ENCODE measurements around the gene RAB31. TPM values are rescaled to one million over a fixed set of nuclear protein-coding genes. Genes with fewer than 3 reads are reported as not detected.

The RAB31 gene
- total RNA-seq, 1 experiment from 2014 or later, result 118 TPM

DNA sequence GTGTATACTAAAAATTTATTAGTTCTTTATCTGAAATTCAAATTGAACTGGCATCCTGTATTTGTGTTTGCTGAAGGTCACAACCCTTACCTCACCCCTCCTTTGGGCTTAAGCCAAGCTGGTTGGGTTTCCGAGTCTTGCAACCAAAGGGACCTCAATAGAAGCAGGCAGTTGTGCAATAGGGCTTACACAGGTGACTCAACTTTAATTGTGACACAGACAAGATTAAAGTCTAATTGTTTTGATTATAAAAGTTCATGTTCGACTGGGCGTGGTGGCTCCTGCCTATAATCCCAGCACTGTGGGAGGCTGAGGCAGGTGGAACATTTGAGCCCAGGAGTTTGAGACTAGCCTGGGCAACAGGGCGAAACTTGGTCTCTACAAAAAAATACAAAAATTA, 71.5 kb downstream of the RAB31 start:
- ATAC-seq (no peak), DNase-seq (ENCODE audit: low read depth, low spot score) (no peak)
- H3K4me1 ChIP-seq (ENCODE audit: control insufficient read depth, insufficient read depth, low read length), result peaks cover 32% of the 10 kb centered on the region
- H3K27ac ChIP-seq (ENCODE audit: low read length), result peak overlapping the region; percentile 15; the same call in 1 of the 2 replicates
- H3K9me3 ChIP-seq (ENCODE audit: control insufficient read depth, insufficient read depth, low read depth, low read length), result no peaks in the 10 kb centered on the region
- H3K27me3 ChIP-seq (ENCODE audit: control insufficient read depth, insufficient read depth, low read length), result no peaks in the 10 kb centered on the region
- no peaks in the 10 kb centered on the region for H3K36me3 ChIP-seq (ENCODE audit: control insufficient read depth, insufficient read depth, low read length)
- POLR2A ChIA-PET, result no interaction called here
- intact Hi-C loops (cut with micrococcal nuclease; ENCODE audit: unreplicated experiment), result loop anchor here (10.0 kb wide), 1 partner anchor 65 kb away; no protein-coding TSS in a partner anchor
- H3K4me3 ChIP-seq (ENCODE audit: low read depth in 2 of 2, low read length in 2 of 2), result no peak overlapping the region
- no TSS peak for BruUV-seq (replicated peaks)
- TF ChIP-seq SIN3A (IDR thresholded peaks at IDR 0.05; ENCODE audit: borderline replicate concordance, insufficient read depth, low read depth, low read length) (no peak), TCF7L2 (IDR thresholded peaks at IDR 0.05; ENCODE audit: low read depth, low read length) (no peak), POLR2AphosphoS5 (IDR thresholded peaks at IDR 0.05; ENCODE audit: low read depth, low read length) (no peak)
- TF ChIP-seq, protein P1, sequence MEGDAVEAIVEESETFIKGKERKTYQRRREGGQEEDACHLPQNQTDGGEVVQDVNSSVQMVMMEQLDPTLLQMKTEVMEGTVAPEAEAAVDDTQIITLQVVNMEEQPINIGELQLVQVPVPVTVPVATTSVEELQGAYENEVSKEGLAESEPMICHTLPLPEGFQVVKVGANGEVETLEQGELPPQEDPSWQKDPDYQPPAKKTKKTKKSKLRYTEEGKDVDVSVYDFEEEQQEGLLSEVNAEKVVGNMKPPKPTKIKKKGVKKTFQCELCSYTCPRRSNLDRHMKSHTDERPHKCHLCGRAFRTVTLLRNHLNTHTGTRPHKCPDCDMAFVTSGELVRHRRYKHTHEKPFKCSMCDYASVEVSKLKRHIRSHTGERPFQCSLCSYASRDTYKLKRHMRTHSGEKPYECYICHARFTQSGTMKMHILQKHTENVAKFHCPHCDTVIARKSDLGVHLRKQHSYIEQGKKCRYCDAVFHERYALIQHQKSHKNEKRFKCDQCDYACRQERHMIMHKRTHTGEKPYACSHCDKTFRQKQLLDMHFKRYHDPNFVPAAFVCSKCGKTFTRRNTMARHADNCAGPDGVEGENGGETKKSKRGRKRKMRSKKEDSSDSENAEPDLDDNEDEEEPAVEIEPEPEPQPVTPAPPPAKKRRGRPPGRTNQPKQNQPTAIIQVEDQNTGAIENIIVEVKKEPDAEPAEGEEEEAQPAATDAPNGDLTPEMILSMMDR (IDR thresholded peaks at IDR 0.05), result no peak
- CTCF ChIA-PET, result no interaction called here
- in situ Hi-C loops (cut with HindIII; ENCODE audit: low pct_unique_long_range_greater_than_20kb, low sequenced_read_pairs), result no loop called here

DNA sequence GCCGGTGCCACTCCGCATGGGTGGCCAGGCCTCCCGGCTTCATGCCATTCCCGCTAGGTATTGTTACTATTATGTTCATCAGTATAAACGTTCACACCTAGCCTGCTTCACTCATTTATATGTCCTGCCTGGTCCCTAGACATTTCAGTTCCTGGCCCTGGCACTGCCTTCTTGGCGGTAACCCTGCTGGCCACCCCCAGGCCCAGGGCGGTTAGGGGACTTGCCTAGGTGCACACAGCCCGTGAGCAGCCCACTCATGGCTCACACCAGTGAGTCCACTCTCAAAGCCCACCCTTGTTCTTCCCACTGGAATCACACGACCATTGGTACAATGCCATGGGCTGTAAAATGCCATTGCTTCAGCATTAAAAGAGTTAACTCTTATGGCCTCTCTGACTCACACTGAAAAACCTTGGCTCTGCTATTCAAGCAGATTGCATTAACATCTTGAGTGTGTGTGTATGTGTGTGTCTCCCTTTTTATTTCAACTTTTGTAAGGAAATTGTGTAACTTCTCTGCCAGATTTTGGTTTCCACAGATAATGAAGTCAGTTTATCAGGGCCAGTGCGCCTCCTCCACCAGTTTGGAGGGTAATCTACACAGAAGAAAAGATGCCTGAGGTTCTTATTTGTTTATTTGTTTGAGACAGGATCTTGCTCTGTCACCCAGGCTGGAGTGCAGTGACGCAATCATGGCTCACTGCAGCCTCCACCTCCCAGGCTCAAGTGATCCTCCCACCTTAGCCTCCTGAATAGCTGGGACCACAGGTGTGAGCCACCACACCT, 74.2 kb downstream of the RAB31 start:
- TF ChIP-seq, protein P2, sequence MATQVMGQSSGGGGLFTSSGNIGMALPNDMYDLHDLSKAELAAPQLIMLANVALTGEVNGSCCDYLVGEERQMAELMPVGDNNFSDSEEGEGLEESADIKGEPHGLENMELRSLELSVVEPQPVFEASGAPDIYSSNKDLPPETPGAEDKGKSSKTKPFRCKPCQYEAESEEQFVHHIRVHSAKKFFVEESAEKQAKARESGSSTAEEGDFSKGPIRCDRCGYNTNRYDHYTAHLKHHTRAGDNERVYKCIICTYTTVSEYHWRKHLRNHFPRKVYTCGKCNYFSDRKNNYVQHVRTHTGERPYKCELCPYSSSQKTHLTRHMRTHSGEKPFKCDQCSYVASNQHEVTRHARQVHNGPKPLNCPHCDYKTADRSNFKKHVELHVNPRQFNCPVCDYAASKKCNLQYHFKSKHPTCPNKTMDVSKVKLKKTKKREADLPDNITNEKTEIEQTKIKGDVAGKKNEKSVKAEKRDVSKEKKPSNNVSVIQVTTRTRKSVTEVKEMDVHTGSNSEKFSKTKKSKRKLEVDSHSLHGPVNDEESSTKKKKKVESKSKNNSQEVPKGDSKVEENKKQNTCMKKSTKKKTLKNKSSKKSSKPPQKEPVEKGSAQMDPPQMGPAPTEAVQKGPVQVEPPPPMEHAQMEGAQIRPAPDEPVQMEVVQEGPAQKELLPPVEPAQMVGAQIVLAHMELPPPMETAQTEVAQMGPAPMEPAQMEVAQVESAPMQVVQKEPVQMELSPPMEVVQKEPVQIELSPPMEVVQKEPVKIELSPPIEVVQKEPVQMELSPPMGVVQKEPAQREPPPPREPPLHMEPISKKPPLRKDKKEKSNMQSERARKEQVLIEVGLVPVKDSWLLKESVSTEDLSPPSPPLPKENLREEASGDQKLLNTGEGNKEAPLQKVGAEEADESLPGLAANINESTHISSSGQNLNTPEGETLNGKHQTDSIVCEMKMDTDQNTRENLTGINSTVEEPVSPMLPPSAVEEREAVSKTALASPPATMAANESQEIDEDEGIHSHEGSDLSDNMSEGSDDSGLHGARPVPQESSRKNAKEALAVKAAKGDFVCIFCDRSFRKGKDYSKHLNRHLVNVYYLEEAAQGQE (IDR thresholded peaks at IDR 0.05; ENCODE audit: insufficient read depth in 1 of 2, low read depth in 2 of 2, low read length in 1 of 2), result no peak
- TF ChIP-seq SIN3A (IDR thresholded peaks at IDR 0.05; ENCODE audit: borderline replicate concordance, insufficient read depth, low read depth, low read length) (no peak), TCF7L2 (IDR thresholded peaks at IDR 0.05; ENCODE audit: low read depth, low read length) (no peak), POLR2AphosphoS5 (IDR thresholded peaks at IDR 0.05; ENCODE audit: low read depth, low read length) (no peak)
- TF ChIP-seq, protein P1 (IDR thresholded peaks at IDR 0.05), result no peak
- peak; percentile 85 for ATAC-seq
- H3K9me3 ChIP-seq (ENCODE audit: control insufficient read depth, insufficient read depth, low read depth, low read length), result no peaks in the 10 kb centered on the region
- H3K36me3 ChIP-seq (ENCODE audit: control insufficient read depth, insufficient read depth, low read length), result no peaks in the 10 kb centered on the region
- ChIA-PET POLR2A (no interaction called here), CTCF (no interaction called here)
- in situ Hi-C loops (cut with HindIII; ENCODE audit: low pct_unique_long_range_greater_than_20kb, low sequenced_read_pairs), result no loop called here
- H3K4me1 ChIP-seq (ENCODE audit: control insufficient read depth, insufficient read depth, low read length), result peaks cover 27% of the 10 kb centered on the region
- H3K27ac ChIP-seq (ENCODE audit: low read length), result peak overlapping the region; percentile 78
- H3K4me3 ChIP-seq (ENCODE audit: low read depth in 2 of 2, low read length in 2 of 2), result no peak overlapping the region
- intact Hi-C loops (cut with micrococcal nuclease; ENCODE audit: unreplicated experiment), result no loop called here
- H3K27me3 ChIP-seq (ENCODE audit: control insufficient read depth, insufficient read depth, low read length), result no peaks in the 10 kb centered on the region
- no TSS peak for BruUV-seq (replicated peaks)
- DNase-seq (ENCODE audit: low read depth, low spot score), result no peak
